ENCODE measurements around the gene S1PR4.

Gene S1PR4

GRCh38 chr19:3224346-3225168 is 46.0 kb downstream of the S1PR4 start, which contains the start of gene CELF5:
TSS of gene CELF5 (plus strand) at chr19:3224661. CDS start at chr19:3224740, 79 bp downstream.
- DNase-seq: peak; percentile 31

GRCh38 chr19:3225169-3225485 is 46.6 kb downstream of the S1PR4 start:
- DNase-seq: no peak

DNA sequence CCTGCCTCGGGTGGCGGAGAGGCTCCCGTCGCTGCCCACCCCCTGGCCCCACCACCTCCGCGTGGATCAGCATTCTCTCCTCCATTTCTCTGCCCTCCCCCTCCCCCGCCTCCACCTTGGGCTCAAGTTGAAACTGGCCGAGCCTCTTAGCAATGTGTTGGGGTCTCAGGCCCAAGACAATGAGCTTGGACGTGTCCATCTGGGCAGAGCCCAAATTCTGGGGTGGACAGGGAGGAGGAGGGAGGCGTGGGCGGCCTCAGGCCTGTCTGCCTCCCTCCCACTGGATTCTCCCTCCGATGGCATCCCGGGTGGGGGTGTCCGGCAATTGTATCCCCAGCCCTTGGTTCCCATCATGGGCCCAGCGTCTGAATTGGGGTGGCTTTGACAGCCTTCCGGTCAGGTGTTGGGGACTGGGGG is 47.1 kb downstream of the S1PR4 start:
- DNase-seq: no peak

DNA sequence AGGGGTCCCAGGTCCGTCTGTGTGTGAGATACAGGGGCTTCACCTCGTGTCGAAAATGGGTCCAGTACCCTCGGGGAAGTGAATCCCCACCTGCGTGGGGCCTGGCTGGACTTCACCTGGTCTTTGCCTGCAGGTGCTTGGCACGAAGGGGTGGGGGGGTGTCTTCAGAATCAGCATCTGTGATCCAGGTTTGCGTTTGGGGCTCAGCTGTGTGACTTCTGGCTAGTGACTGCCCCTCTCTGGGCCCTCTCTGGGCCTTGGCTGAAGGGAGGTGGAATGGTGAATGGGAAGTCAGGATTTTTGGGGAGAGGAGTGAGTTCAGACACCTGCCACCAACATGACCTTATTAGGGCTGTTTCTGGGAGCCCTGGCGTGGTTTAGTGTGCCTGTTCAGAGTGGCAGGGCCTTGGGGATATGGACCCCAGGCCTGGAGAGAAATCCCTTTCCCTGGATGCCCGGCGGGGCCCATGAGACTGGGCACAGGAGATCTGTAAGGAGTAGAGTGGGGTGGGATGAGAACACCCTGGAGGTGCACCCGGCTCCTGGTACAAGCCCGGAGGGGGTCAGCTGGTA is 48.6 kb downstream of the S1PR4 start:
- DNase-seq: no peak

DNA sequence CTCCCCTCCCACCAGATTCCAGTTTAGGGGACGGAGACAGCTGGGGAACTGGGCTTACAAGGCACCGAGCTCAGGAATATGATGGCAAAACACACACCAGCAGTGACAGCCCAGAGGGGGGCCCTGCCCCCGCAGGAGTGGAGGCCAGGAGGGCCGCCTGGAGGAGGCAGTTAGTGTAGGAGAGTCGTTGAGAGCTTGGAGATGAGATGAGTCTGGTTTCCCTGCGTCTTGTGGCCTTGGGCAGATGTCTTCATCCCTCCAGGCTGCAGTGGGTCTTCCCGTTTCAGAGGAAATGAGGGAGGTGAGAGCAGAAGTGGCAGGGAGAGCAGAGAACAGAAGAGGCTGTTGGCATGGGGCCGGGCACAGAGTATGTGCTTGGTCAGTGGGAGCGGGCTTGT is 50.8 kb downstream of the S1PR4 start:
- DNase-seq: no peak

Measured in activated CD4-positive, alpha-beta T cell treated with anti-CD3 and anti-CD28 coated beads, Interleukin-2, amount 50 U/mL, for 16 hours (primary cell).